Measurements from ENCODE around the gene STARD3NL.

- TF ChIP-seq CTCF (IDR thresholded peaks at IDR 0.05) = no peak
- no peak for TF ChIP-seq POLR2A (IDR thresholded peaks at IDR 0.05)
Observed at GRCh38 chr7:38206071-38206470, 28.0 kb downstream of the STARD3NL start.
